Activated naive CD4-positive, alpha-beta T cell treated with Interleukin-2 at 50 U/mL for 16 hours (primary cell): Measurements from ENCODE around the gene CLCN3.
"Not testable (repeated sequence)": the region's sequence is repeated elsewhere in the genome, so short reads cannot be mapped to it uniquely, and the experiment has no call there.

ENCODE experiments used
- DNase-seq: peaks from one replicate; pipeline ENCODE4 v3.0.0-alpha.2; 2020

The CLCN3 gene

DNA sequence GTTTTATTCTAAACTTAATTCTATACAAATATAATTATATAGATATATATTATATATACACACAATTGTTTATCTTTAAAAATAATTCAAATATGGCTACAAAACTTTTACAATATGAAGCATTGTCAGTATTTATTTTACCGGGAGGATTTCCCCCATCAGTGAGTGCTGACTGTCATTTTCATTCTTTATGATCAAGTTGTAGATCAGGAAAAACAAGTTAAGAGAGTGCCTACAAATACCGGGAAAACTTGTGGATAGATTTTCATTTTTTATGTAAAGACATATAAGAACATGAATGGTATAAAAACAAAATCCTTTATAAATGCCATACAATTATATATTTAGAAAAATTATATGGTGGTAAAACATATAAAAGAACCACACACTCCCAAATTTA lies 37.8 kb downstream of the CLCN3 start:
- DNase-seq = no peak

DNA sequence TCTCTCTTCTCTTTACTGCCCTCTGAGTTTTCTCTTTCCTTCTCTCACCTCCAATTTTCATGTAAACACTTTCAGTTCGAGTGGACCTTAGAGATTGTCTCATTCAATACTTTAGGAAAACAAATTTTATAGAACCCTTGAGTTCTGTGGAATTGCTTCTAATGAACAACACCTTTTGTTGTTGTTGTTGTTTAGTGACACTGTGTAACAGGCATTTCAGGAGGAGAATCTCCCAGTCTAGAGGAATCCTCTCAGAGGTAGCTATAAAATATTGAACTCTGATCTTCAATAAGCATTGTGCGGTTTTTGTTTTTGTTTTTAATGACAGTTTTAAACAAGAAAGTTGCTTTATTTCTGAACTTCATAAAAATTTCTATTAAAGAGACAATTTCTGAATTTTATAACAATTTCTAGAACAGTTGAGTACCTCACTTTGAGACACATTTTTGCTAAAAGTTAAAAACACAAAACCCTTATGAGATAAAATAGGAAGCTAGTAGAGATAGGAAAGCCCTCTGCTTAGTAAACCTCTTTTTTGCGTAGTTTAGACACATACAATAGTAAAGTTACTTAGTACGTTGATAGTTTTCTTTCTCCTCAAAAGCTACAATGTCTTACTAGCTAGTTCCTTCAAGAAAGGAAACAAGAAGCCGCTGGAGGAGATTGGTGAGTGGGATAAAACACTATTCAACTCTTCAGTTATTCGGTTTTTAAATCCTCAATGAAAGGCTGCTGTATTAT lies 38.8 kb downstream of the CLCN3 start:
- no peak for DNase-seq

DNA sequence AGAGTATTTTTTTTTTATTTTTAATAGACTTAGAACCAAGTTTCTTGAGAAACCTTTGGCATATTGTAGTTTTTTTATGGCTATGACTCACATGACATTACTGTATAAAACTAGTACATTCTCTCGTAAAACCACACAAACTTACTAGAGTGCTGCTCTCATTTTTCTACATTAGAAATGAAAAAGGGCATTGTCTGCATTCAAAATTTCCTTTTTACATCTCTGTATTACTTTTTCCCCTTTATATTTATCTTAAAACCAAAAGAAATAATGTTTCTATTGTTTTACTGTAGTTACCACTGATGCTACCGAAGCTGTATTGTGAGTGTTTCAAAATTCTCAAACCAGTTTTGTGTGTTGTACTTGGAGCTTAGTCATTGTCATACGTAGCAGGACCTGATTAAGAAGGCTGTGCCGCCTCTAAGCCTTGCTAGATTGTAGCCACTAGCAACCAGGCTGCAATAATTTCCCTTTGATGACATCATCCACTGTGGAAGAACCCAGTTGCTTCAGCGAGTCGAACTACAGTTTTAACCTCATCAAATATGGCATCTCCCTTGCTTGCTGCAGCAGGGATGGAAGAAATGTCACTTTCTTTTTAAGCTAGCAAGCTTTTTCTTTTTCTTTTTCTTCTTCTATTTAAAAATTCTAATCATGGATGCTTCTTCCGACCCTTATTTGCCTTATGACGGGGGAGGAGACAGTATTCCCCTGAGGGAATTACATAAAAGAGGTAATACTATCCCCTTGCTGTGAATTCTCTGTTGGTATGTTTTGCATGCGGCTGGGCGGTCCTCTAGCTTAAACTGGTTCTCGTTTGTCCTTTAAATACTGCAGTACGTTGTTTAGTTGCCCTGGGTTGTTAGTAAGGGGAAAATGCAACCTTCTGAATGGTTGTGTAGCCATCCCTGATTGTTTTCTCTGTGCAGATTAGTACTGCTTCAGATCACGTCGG lies 39.6 kb downstream of the CLCN3 start:
- peak; percentile 64 for DNase-seq

DNA sequence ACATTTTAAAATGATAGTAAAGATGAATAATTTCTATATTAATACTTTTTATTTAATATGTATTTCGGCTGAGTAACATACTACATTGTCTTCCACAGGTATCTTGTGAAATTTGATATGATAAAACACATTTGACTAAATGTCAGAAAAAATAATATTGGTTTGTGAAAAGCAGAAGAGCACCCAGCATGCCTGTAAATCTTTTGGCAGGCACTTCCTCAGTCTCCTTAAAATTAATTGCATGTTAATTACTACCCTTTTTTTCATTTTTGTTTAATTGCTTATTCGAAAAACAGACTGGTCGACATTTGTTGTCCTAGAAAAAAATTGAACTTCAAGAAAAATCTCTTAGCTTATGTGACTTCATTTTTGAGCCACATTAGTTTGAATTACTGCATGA lies 40.6 kb downstream of the CLCN3 start:
- DNase-seq = no peak

DNA sequence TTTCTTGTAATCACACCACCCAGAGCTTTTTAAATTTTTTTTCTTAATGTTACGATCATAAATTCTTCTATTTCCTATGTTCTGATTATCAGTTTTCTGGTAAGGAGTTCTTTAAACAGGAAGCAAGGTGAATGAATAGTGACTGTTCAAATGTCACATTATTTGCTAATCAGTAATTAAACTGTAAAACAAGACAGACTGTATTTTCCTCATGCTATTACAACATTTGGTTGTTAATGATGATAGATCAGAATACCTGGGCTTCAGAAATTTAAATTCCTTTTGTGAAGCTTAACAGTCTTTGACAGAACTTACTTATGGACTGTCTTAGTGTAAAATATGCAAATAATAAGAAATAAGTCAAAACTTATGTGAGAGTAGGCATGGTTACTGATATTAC lies 41.4 kb downstream of the CLCN3 start:
- DNase-seq = no peak

DNA sequence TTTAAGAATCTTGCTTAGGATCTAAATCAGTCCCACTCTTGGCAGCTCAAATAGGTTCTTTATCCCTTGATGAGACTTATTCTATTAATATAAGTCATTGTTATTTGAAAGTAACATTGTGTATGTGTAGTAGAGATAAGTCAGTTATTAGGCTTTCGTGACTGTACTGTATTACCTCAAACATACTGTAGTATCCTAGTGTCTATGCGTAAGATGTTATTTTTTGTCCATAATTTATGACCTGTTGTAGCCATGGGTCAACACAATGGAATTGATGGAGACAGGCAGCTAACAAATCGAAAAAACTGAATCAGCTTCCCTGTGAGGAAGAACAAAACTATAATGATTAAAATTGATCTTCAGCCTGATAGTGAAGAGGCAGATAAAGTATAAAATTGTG lies 41.8 kb downstream of the CLCN3 start:
- no peak for DNase-seq

DNA sequence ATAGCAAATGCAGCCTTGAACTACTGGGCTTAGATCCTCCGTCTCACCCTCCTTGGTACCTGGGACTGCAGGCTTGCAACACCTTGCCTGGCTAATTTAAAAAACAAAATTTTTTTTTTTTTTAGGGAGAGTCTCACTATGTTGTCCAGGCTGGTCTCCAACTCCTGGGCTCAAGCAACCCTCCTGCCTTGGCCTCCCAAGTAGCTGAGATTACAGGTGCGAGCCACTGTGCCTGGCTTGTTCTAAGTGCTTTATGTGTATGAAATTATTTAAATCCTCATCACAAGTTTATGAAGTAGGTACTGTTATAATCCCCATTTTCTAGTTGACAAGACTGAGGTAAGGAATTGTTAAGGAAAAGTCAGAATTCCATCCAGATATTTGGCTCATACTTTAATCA lies 43.0 kb downstream of the CLCN3 start:
- DNase-seq = no peak

DNA sequence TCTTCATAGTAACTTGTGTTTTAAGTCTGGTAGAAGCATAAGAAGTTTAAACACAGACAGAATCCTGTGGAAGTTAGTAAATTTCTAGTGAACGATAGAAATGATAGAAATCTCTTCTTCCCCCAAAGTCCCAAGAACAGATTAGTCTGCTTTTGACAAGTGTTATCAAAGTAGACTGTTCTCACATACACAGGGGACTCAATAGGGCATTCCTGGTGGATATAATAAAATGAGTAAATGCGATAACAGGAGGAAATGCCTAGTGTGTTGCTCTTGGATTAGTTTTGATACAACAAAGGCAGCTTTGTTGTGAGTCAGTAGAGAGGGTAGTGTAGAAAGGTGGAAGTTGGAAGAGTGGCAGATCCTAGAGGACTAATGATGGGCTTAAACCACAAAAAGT lies 43.5 kb downstream of the CLCN3 start:
- DNase-seq = no peak

DNA sequence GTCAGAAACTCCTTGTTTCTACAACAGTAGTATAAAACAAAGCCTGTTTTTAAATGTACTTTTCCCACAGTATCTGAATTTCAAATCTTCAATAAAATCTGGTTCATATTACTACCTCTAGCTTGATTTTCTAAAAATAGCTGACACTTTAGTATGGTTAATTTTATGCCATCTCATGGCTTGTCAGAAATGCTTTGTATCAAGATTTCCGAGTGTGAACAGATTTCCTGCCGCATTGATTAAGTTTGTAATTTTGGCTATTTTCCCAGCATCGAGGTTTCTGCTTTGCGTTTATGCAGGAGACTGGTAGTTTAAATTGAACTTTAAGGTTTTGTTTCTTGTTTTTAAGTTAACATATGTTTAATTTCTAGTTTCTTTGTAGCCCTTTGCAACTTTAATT lies 44.2 kb downstream of the CLCN3 start:
- DNase-seq = no peak

DNA sequence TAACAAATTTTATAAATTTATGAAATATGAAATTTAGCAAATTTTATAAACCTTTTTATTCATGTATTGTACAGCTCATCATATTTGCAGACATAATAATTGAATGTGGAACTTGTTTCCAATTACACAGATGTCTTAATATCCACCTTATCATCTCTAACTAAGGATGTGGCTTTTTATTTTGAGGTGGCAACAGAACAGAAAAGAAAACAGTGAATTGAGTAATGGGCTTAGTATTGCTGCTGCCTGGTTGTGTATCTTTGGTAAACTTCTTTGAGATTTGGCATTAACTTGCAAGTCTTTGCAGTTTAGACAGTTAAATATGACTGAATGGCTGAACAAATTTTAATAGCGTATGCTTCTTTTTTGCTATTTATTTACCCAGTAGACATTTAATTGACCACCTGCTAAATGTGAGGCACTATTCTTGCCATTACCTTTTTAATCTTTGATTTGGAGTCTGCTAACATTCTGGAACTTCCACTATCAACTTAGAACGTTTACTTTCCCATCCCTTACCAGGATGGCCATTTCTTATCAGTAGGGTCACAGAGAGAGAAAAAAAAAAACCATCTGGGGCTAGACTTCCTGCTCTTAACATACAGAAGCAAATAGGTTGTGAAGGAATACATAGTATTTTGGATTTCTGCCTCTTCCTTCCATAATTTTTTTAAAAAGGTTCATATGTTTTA lies 44.8 kb downstream of the CLCN3 start:
- DNase-seq = no peak

DNA sequence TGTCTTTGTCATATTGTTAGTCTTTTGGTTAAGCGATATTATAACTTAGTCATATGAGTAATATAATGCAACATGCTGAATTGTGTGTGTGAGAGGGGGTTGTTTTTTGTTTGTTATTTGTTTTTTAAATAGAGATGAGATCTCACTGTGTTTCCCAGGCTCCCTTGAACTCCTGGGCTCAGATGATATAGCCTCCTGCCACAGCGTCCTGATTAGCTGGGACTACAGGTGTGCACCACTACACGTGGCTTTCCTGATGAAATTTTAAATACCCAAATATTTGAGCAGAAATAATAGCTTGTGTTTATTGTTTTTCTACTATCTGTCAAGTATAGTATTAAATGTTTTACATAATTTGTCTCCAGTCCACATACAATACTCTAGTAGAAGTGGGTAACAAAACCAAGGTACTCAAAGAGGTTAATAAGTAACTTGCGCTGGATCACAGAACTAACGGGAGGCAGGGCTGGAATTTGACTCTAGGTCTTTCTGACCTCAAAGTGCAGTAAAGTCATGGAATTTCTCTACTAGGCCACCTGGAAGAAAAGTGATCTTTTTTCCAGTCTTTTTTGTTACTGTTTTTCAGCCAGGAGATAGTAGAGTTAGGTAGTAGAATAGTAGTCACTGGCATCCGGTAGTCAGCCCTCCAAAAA lies 47.8 kb downstream of the CLCN3 start:
- DNase-seq = no peak

DNA sequence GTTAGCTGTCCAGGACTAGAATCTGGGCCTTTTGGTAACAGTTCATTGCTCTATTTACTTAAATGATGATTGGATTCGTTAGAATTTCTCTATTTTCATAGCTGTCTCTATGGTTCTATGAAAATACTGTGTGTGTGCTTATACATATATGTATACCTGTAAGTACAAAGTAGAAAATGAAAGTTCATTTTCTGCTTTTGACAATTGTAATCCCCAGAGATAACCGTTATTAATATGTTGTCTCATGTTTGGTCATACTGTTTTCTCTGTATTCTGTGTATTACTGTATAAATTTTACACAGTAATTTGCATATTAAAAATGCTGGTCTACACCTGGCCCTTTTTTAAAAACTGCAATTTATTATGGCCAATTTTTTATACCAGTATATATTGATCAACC lies 55.4 kb downstream of the CLCN3 start:
- DNase-seq = no peak

DNA sequence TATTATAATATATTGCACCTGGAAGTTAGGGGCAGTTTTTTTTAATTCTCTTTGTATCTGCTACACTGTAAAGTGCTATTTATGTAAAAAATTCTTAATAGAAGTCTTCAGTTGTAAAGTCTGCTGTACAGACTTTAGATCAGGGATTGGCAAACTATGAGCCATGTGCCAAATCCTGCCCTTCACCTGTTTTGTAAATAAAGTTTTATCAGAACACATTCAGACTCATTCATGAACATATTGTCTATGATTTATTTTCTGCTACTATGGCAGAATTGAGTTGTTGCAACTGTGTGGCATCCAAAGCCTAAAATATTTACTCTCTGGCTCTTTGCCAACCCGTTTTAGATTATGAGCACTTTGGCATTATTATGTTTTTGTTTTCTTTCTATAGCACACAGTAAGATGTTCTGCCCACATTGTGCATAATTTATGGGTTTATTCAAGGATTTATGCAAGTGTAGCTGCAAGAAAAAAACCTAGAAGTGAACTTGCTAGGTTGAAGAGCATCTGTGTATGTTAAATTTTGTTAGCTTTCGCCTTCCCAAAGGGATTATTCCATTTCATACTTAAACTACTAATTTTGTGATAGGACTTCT lies 56.9 kb downstream of the CLCN3 start:
- DNase-seq = no peak

DNA sequence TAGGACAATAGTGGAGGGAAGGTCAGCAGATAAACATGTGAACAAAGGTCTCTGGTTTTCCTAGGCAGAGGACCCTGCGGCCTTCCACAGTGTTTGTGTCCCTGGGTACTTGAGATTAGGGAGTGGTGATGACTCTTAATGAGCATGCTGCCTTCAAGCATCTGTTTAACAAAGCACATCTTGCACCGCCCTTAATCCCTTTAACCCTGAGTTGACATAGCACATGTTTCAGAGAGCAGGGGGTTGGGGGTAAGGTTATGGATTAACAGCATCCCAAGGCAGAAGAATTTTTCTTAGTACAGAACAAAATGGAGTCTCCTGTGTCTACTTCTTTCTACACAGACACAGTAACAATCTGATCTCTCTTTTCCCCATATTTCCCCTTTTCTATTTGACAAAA lies 58.1 kb downstream of the CLCN3 start:
- DNase-seq = not testable (repeated sequence)

DNA sequence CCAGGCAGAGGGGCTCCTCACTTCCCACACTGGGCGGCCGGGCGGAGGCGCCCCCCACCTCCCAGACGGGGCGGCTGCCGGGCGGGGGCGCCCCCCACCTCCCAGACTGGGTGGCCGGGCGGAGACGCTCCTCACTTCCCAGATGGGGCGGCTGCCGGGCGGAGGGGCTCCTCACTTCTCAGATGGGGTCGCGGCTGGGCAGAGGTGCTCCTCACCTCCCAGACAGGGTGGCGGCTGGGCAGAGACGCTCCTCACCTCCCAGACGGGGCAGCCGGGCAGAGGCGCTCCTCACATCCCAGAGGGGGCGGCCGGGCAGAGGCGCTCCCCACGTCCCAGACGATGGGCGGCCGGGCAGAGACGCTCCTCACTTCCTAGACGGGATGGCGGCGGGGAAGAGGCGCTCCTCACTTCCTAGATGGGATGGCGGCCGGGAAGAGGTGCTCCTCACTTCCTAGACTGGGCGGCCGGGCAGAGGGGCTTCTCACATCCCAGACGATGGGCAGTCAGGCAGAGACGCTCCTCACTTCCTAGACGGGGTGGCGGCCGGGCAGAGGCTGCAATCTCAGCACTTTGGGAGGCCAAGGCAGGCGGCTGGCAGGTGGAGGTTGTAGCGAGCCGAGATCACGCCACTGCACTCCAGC lies 58.7 kb downstream of the CLCN3 start:
- DNase-seq = not testable (repeated sequence)

DNA sequence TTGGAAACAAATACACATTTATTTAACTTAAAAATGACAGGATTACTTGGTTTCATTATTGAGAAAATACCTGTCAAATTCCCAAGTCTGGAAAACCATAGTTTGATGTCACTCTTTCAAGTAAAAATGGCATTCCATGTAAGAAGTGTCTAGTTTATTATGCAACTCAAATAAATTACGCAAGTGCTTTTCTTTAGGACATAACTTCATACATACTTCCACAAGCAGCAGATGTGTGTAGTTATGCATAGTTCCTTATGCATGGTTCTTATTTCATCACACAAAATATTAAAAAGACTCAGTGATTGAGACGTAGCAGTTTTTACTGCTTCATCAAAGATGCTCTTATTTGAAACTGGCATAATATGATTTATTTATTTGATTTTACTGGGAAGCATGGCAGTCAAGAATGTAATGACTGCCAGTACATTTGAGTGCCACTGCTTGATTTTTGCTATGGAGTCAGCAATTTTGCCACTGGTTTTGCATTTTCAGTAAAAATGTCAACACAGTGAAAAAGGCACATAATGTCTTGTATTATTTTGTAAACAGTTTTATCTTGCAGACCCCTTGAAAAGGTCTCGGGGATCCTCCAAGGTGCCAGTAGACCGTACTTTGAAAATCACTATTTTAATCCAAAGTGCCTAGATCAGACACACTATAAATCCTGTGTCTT lies 62.1 kb downstream of the CLCN3 start:
- DNase-seq = no peak

DNA sequence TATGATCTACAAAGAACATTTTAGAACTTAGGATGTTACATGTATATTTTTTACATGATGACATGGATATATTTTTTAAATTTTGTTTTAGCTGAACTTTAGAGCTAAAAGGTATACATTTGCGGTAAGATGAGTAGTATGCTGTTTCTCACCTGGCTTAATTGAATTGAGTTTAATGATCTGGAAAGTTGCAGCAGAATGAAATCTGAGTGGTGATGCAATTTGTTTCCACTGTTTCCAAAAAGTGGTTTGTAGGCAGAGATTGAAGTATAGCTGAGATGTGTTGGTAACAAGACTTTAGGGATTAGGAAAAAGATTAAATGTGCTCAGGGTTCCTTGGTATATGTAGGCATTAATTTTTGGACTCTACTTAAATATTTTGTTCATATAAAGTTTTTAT lies 69.3 kb downstream of the CLCN3 start:
- no peak for DNase-seq

DNA sequence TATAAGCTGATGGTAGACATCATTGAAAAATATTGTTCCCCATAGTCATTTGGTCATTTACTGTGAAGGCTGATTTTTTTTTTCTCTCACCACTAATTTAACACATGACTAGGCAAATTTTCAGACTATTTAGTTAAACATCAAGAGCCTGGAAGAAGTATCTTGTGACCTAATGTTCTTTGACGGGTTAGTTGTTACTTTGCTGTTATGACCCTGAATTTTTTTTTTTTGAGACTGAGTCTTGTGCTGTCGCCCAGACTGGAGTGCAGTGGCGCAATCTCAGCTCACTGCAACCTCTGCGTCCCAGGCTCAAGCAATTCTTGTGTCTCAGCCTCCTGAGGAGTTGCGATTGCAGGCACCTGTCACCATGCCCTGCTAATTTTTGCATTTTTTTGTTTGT lies 70.4 kb downstream of the CLCN3 start:
- no peak for DNase-seq

DNA sequence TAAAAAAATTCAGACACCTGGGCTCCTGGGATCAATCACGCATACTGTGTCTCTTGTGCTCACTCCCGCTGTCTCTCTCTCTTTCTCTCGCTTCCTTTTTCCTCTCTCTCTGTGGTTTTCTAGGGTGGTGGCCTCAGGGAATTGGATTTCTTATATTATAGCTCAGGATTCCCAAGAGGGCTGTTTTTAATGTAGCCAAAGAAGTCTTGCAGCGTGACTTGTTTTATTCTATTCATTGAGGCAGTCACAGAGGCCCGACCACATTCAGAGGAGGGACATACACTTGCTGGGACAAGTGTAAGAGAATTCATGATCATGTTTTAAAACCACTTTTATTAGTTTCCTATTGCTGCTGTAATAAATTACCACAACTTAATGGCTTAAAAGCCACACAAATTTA lies 78.0 kb downstream of the CLCN3 start:
- DNase-seq = no peak

DNA sequence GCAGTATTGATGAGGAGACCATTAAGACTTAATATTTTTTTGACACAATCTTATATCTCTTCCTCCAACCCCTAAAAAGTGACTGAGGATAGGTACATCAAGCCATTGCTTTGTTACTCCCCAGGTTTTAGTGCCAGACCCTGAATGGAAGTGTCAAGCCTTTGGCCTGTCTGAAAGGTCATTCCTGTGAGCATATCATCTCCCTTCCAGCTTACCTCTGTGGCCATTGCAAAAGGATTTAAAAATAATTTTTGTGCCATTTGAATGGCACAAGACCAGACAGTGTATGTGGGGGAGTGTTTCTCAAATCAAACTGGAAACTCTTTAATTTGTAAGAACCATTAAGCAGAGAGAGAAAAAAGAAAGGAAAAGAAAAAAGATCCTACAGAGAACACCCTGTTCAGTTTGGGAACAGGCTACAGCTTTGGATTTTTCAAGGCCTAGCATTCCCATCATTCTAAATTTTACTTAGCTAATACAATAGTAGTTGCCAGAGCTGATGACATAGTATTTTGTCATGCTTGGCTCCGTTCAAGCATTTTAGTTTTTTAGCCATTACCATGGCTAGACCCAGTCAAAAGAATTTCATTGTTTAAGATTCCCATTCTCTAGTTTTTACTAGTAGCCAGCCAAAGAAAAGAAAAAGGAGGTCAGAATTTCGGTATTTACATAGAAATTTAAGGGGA lies 87.7 kb downstream of the CLCN3 start:
- DNase-seq = no peak

DNA sequence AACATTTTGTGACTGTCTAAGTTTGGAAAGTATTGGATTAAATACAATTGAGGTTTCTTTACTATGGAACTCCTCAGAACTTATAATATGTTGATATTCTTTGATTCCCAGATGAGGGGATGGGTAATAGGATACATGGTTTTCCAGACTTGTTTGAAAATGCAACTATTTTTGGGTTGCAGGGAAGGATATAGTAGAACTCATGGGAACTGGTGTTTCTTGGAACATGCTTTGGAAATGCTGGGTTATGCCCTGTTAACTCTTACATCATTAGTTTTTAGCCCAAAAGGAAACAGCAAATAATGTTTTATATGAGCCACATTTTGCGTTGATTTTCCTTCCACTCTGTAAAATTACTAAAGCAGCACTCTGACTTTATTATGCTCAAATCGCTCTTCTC lies 95.4 kb downstream of the CLCN3 start:
- no peak for DNase-seq
